HEK293 (cell line): ENCODE data around the gene FHIT.

Experiments
- CTCF ChIP-seq: fragments of 450-650 bp; formaldehyde crosslinking; IDR thresholded peaks from 2 replicates; pipeline ENCODE4 v1.5.1; 2016; ENCODE audit warnings: missing biosample characterization, missing genetic modification characterization
- ZNF23 ChIP-seq: fragments of 450-650 bp; formaldehyde crosslinking; IDR thresholded peaks from 2 replicates; pipeline ENCODE4 v1.5.1; 2016; ENCODE audit warnings: missing biosample characterization, missing genetic modification characterization, borderline replicate concordance
- TF ChIP-seq, protein P1 (sequence below): fragments of 450-650 bp; formaldehyde crosslinking; IDR thresholded peaks from 2 replicates; pipeline ENCODE4 v1.5.1; 2016; ENCODE audit warnings: missing biosample characterization, missing genetic modification characterization
- TF ChIP-seq, protein P2 (sequence below): fragments of 450-650 bp; formaldehyde crosslinking; IDR thresholded peaks from 2 replicates; pipeline ENCODE4 v1.5.1; 2016; ENCODE audit warnings: missing biosample characterization, missing genetic modification characterization

DNA sequence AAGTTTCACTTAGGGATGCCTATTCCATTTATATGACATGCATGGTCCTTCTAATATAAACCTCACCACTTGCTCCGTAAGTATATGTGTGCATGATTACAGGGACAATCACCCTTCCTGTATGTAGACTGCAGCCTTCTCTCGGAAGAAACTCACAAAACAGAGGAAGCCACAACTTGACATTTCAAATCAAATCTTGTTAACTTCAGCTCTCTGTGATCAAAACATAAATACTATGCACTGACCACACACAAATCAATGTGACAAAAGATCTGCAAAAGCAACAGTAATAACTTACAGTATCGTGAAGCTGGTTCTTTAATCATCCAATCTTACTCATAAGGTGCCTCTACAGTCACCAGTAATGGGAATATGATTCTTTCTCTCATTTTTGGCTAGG is 50.2 kb downstream of the FHIT start:
- TF ChIP-seq CTCF (tag by site-specific recombination) (no peak), ZNF23 (no peak)
- TF ChIP-seq, protein P1, sequence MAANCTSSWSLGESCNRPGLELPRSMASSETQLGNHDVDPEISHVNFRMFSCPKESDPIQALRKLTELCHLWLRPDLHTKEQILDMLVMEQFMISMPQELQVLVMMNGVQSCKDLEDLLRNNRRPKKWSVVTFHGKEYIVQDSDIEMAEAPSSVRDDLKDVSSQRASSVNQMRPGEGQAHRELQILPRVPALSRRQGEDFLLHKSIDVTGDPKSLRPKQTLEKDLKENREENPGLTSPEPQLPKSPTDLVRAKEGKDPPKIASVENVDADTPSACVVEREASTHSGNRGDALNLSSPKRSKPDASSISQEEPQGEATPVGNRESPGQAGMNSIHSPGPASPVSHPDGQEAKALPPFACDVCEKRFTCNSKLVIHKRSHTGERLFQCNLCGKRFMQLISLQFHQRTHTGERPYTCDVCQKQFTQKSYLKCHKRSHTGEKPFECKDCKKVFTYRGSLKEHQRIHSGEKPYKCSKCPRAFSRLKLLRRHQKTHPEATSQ (tag by site-specific recombination): no peak
- TF ChIP-seq, protein P2, sequence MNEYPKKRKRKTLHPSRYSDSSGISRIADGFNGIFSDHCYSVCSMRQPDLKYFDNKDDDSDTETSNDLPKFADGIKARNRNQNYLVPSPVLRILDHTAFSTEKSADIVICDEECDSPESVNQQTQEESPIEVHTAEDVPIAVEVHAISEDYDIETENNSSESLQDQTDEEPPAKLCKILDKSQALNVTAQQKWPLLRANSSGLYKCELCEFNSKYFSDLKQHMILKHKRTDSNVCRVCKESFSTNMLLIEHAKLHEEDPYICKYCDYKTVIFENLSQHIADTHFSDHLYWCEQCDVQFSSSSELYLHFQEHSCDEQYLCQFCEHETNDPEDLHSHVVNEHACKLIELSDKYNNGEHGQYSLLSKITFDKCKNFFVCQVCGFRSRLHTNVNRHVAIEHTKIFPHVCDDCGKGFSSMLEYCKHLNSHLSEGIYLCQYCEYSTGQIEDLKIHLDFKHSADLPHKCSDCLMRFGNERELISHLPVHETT (tag by site-specific recombination): no peak
